Type B pancreatic cell (in vitro differentiated cells): ENCODE results near the gene RAPGEF1. TPM values are rescaled to one million over a fixed set of nuclear protein-coding genes. Genes with fewer than 3 reads are reported as not detected.

Experiments used
- DNase-seq: peaks from one replicate; pipeline ENCODE4 v3.0.0; 2021; ENCODE audit warnings: mixed read lengths; ENCODE audit not compliant: unreplicated experiment; ENCODE audit errors: extremely low spot score
- H3K27ac Mint-ChIP-seq: 2 replicates; pipeline ENCODE4 v1.8.0; 2021; ENCODE audit warnings: mild to moderate bottlenecking, mixed read lengths
- H3K27me3 Mint-ChIP-seq: 2 replicates; pipeline ENCODE4 v1.8.0; 2021; ENCODE audit warnings: mixed read lengths
- H3K36me3 Mint-ChIP-seq: 2 replicates; pipeline ENCODE4 v1.8.0; 2021; ENCODE audit warnings: mixed read lengths
- H3K4me1 Mint-ChIP-seq: one replicate; pipeline ENCODE4 v1.8.0; 2021; ENCODE audit warnings: mixed read lengths; ENCODE audit not compliant: unreplicated experiment
- H3K4me3 Mint-ChIP-seq: 2 replicates; pipeline ENCODE4 v1.8.0; 2021; ENCODE audit warnings: mild to moderate bottlenecking, mixed read lengths
- H3K9me3 Mint-ChIP-seq: 2 replicates; pipeline ENCODE4 v1.8.0; 2021; ENCODE audit warnings: mixed read lengths
- CTCF ChIP-seq: fragments of 200-600 bp; sonication (generic); conservative IDR thresholded peaks from 2 replicates; pipeline ENCODE4 v1.5.0; 2021; ENCODE audit warnings: antibody characterized with exemption, mild to moderate bottlenecking
- total RNA-seq: library from RNA; stranded (reverse); gene quantifications from 2 replicates; pipeline ENCODE4 v1.2.1, GENCODE V29; 2021; ENCODE audit warnings: low replicate concordance

Gene RAPGEF1
- total RNA-seq, 1 donor from 2014 or later: 45.9 TPM

DNA sequence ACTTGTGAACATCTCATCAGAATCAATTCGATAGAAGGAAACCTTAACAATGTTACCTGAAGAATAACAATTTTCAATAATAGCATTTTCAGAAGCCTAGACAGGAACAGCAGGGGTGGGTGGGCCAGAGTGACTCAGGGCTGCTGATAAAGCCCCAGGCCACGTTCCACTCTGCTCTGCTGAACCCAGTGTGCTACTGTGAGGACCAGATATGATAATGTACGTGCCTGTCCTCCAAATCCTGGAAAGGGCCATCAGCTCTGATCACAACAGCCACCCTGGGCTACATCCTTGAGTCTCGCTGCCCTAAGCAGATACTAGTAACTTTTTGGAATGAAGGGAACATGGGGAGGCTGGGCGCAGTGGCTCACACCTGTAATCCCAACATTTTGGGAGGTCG is 103.3 kb downstream of the RAPGEF1 start:
- no peak for TF ChIP-seq CTCF
- H3K4me3 Mint-ChIP-seq: no peak overlapping the region
- no peaks in the 10 kb centered on the region for H3K9me3 Mint-ChIP-seq
- peaks cover 14% of the 10 kb centered on the region for H3K4me1 Mint-ChIP-seq
- H3K36me3 Mint-ChIP-seq: peaks cover 12% of the 10 kb centered on the region
- no peaks in the 10 kb centered on the region for H3K27me3 Mint-ChIP-seq
- H3K27ac Mint-ChIP-seq: peak overlapping the region; percentile 80
- no peak for DNase-seq

GRCh38 chr9:131635892-131636291 is 104.0 kb downstream of the RAPGEF1 start:
- Mint-ChIP-seq H3K27ac (peak overlapping the region; percentile 80), H3K36me3 (peaks cover 12% of the 10 kb centered on the region), H3K27me3 (no peaks in the 10 kb centered on the region), H3K4me1 (peaks cover 9% of the 10 kb centered on the region), H3K9me3 (no peaks in the 10 kb centered on the region), H3K4me3 (no peak overlapping the region)
- no peak for DNase-seq
- TF ChIP-seq CTCF: no peak

DNA sequence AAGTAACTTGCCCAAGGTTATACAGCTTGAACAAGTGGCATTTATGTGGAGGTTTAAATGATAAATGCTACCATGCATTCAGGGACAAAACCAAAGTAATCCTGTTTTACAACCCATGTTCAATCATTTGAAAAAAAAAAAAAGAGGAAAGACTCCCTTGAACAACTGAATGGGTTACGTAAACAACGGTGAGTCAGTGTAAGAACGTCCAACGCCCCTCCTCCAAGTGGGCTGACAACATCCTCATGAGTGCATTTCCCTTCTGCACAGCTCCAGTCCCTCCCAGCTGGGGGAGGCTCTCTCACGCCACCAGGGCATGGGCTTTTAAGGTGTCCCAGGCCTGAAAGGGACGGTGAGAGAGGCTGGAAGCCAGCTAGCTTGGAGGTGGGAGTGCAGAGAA is 104.6 kb downstream of the RAPGEF1 start:
- Mint-ChIP-seq H3K27me3 (no peaks in the 10 kb centered on the region), H3K27ac (peak overlapping the region; percentile 91), H3K36me3 (peaks cover 17% of the 10 kb centered on the region), H3K9me3 (no peaks in the 10 kb centered on the region), H3K4me1 (peaks cover 9% of the 10 kb centered on the region), H3K4me3 (peak overlapping the region; percentile 54)
- TF ChIP-seq CTCF: no peak
- no peak for DNase-seq

DNA sequence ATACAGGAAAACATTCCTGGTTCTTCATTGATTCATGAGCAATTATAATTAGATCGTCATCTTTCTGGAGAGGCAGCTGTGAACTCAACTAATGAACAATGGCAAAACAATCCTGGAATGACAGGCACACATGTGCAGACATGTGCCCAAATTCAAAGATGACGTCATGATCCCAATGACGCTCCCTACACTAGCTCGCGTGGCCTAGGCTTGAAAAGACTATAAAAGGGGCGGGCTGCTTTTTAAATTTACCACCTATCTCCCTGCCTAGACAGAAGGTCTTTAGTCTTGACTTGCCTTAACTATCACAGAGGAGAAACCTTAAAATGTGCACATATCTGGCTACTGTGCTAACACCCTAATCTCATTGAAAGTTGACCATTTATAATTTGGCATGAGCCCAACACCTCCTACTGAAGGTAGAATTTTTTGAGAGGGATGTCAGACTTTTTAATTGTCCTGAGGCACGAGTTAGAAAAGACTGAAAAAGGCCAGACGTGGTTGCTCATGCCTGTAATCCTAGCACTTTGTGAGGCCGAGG is 106.3 kb downstream of the RAPGEF1 start:
- H3K27ac Mint-ChIP-seq: peak overlapping the region; percentile 59
- H3K4me1 Mint-ChIP-seq: peaks cover 9% of the 10 kb centered on the region
- no peak for TF ChIP-seq CTCF
- no peak overlapping the region for H3K4me3 Mint-ChIP-seq
- no peaks in the 10 kb centered on the region for H3K27me3 Mint-ChIP-seq
- no peak for DNase-seq
- H3K36me3 Mint-ChIP-seq: peaks cover 13% of the 10 kb centered on the region
- no peaks in the 10 kb centered on the region for H3K9me3 Mint-ChIP-seq

DNA sequence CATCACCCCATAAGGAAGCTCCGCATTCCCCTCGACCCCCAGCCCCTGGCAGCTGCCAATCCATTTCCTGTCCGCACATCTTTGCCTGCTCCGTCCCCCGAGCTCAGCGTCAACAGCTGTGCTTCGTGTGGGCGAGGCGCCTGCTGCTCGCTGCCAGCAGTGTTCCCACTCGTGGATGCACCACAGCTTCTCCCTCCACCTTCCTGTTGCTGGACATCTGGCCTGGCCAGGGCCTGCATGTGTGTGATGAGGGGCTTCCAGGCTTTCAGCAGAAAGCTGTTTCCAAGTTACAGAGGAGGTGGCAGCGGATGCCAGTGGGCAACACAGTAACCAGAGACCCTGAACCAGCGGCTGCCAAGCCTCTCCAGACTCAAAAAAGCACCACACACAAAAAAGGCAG is 108.6 kb downstream of the RAPGEF1 start:
- H3K4me1 Mint-ChIP-seq: peaks cover 17% of the 10 kb centered on the region
- no peak for DNase-seq
- no peaks in the 10 kb centered on the region for H3K27me3 Mint-ChIP-seq
- peaks cover 20% of the 10 kb centered on the region for H3K36me3 Mint-ChIP-seq
- H3K9me3 Mint-ChIP-seq: no peaks in the 10 kb centered on the region
- H3K4me3 Mint-ChIP-seq: no peak overlapping the region
- no peak overlapping the region for H3K27ac Mint-ChIP-seq
- no peak for TF ChIP-seq CTCF
